Globus pallidus (tissue), 1 donor: ENCODE results near the gene TK2.

Experiments
- DNase-seq: peaks from one replicate; pipeline ENCODE4 v3.0.0-alpha.2; 2015; ENCODE audit warnings: low spot score

TK2 gene

DNA sequence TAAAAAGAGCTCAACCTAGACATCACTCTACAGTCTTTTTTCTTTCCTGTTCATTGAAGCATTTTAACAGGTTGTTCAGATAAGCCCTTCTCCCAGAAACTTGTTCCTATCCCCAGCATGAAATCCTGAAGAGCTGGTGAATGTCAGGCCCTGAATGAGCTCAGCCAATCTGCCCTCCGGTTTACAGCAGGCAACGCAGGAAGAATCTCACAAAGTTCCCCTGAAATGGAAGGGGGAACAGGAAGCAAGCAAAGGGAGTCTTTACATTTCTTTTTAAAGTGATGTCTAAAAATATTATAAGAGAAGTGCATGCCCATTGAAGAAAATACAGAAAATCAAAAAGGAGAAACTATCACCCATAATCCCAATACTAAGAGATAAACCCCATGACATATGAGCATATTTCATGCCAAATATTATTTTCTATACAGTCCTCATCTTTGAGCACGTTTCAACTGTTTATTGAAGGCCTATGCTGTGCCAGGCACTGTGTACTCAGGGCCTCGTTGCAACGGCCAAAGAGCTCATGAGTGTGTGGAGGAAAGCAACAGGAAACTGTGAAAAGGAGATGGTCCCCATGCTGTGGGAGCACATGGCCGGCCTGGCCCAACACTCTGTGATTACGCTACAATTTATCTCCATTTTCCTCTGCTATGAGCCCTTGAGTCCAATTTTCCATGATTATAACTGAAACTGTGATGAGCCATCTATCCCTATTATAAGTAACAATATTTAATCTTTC, 5.7 kb downstream of the TK2 start:
- no peak for DNase-seq

DNA sequence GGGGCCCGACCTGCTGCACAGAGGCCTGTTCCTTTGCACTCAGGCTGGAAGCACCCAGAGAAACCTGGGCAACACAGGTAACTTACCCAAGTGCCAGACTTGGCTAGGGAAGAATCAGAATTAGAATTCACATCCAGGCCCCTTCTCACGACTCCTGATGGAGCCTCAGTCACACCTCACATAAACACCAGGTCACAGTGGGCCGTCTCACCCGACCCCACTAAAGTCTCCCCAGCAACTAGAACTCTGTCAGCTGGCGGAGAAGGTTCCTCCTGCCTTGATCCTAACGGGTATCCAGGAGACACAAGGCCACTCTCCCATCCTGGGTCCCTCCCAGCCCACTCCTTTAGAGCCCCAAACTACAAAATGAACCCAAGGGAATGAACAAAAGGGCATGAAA, 6.4 kb downstream of the TK2 start:
- no peak for DNase-seq

DNA sequence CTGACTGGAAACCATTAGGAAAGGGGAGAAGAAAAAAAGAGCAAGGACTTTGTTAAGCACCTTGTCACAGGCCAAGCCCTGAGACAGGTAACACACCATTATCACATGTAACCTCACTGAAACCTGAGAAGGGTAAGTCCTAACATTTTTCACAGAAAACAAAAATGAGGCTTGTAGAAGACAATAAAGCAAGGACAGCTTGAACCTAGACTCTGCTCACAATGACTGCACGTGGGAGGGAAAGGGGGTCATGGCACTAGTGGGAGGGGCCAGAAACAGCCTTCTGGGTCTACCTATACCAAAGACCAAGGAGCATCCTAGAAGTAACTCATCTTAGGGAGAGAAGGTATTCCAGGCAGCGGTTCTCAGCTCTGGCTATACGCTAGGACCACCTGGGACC, 7.5 kb downstream of the TK2 start:
- no peak for DNase-seq

DNA sequence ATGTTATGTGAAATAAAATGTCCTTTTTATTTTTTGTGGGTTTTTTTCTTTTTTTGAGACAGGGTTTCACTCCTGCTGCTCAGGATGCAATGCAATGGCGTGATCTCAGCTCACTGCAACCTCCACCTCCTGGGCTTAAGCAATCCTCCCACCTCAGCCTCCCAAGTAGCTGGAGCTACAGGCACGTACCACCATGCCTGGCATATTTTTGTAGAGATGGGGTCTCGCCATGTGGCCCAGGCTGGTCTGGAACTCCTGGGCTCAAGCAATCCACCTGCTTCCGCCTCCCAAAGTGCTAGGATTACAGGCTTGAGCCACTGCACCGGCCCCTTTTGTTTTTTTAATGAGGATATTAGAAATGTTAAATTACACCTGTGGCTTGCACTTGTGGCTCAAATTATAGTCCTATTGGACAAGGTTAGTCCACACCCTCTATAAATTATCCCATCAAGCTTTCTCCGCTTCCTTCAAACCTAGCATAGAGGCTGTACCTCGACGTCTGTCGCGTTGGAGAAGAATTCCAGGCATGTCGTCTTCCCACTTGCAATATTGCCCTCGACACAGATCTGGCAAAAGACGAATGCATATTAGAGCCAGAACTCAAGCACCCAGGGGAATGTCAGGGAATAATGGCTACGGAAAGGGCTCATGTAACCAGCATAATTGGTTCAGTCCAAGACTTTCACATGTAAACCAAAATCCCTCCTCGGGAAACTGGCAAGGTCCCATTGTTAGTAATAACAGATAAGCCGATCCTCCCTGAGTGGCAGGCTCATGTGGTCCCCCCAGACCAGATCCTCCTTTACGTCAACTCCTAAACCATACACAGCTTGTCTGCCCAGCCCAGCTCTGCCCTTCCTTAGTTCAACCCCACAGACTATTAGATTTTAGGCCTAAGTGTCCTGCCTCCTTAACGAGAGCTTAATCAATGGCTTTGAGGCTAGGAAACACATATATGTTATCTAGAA, 8.2 kb downstream of the TK2 start:
- DNase-seq = no peak

DNA sequence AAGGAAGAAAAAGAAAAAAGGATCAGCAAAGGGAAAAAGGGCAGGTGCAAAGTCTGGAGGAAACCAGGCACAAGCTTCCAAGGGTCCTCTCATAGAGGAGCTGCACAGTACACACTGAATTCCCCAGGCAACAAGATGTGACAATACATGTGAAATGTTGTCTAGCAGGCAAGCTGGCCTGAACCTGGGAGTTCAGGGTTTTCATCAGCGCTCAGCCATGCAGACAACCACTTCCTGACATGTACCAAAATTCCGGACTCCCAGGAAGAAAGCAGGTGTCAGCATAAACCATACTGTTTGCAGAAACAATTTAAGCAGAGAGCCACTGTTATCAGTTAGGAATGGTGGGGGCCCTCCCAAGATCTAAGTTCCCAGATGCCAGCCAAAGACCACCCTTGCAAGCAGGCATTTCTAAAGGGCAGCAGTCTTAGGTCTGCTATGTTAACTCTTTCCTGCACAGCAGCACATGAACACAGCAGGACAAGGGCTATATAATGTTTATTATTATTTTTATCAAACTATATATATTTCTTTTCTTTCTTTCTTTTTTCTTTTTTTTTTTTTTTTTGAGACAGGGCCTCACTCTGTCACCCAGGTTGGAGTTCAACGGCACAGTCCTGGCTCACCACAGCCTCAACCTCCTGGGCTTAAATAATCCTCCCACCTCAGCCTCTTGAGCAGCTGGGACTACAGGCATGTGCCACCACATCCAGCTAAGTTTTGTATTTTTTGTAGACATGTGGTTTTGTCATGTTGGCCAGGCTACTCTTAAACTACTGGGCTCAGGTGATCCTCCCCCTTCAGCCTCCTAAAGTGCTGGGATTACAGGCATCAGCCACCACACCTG, 10.1 kb downstream of the TK2 start:
- no peak for DNase-seq

DNA sequence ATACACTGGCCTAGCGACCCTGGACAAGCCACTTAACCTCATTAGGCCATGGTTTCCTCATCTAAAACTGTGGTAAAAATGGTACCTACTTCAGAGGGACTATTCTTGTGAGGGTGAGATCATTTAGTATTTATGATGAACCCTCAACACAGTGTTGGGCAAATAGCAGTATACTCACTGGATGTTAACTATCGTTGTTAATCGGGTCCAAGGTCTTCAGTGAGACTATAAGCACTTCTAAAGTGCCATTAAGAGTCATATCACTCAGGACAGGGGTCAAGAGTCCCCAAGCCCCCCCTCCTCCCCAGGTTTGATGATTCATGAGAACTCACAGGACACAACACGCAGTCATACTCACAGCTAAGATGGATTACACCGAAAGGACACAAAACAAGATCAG, 11.0 kb downstream of the TK2 start:
- DNase-seq = no peak

DNA sequence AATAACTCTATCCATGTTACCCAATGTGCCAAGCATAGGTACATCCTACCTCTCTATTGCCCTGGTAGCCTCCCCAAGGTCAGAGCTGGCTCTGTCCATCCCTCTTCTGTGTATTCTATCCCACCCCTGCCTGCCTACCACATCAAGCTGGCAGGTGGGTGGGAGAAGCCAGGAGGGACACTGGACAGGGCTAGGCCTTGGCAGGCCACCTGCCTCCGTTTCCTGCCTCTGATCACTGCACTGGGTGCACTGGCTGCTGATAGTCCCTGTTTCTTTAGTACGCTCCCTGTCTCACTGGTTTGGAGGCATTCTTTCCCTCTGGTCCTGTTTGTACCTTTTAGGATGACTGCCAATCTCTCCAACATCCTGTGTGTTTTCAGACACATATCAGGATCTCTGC, 12.7 kb downstream of the TK2 start:
- DNase-seq = no peak

DNA sequence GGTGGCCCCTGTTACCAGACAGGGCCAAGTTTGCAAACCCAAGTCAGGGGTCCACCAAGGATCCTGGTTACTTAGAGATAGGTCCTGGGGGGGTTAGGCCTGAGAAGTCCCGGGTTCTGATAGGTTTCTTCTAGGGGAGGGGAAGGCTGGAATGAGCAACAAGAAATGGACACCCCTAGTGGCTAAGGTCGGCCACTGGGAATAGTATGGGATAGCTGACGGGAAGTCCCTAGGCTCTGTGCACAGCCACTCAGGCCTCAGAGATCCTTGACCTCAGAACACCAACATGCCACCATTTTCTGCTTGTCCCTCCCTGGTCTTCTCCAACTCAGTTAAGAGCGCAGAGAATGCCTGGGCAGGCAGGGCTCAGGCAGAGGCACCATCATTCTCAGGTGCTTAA, 13.4 kb downstream of the TK2 start:
- no peak for DNase-seq

DNA sequence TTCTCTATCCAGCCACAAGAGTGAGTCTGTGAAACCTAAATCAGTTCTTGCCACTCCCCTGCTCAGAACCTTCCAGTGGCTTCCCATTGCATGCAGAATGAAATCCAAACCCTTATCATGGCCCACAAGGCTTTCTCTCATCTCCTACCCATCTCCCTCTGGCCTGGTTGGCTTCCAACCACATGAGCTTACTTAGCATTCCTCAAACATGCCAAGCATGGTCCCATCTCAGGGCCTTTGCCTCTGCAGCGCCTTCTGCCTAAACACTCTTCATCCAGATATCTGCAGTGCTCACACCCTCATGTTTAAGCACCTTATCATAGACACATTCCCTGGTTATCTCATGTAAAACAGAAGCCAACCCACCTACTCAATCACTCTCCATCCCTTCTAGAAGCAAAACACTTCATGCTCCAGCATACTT, 15.5 kb downstream of the TK2 start:
- no peak for DNase-seq

DNA sequence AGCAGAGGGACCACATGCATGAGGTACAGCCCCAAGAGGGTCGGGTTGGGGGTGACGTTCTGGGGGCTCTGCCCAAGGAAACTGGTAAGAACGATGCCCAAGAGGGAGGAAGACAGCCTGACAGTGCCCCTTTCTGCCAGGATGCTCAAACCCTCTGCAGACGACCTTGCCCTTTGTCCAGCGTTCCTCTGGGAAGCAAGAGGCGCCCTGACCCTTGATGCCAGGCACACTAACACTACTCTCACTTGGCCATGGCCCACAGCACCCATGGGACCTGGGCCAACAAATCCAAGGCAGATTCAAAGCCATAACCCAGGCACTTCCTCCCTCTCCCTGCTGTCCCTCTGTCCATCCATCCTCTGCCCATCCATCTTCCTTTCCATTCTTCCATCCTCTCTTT, 20.4 kb downstream of the TK2 start:
- no peak for DNase-seq

DNA sequence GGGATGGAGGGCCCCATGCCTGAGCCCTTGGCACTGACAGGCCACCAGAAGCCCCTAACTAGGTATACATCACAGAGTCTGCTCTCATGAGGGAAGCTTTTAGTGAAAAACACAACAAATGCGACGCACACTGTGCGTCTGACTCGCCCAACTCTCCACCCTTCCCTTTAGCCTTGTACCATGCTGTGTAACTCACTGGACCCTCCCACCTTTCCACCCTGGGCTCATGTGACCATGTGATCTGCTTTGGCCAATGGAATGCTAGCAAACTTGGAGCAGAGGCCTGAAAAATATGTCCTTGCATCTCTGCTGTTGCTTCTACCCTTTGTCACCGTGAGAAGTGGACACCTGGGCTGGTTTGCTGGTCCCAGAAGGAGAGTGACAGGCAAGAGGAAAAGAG, 21.6 kb downstream of the TK2 start:
- no peak for DNase-seq

DNA sequence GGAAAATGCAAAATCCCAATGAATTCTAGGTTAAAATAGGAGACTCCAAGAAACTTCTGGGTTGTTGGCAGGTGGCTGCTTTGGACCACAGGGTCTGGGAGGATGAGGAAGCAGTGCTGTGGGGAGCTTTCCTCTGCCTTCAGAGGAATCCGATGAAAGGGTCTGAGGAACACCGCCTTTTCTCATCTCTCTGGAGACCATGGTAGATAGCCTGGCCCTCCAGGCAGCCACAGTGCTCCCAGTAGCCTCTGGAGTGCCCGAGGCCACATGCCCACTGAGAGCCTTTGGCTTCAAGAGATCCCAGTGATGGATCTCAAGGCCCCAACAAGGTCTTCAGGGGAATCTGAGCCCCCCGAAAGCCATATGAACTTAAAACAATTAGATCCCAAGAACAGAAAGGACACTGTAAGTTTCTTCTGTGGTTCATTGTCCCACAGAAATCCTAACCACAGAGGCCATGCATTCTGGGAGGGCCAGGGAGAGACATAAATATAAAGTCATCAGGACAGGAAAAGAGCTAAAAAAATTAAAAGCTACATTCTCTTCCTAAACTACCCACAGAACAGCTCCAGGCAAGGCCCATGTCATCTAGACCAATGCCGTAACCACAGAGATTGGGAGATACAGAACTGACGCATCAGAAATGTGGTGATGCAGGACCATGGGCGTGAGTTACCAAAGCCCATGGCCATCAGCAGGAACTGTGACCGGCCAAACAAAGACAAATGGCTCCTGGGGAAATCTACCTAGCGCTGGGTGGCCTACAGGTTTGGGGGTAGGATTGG, 24.3 kb downstream of the TK2 start:
- DNase-seq = no peak

DNA sequence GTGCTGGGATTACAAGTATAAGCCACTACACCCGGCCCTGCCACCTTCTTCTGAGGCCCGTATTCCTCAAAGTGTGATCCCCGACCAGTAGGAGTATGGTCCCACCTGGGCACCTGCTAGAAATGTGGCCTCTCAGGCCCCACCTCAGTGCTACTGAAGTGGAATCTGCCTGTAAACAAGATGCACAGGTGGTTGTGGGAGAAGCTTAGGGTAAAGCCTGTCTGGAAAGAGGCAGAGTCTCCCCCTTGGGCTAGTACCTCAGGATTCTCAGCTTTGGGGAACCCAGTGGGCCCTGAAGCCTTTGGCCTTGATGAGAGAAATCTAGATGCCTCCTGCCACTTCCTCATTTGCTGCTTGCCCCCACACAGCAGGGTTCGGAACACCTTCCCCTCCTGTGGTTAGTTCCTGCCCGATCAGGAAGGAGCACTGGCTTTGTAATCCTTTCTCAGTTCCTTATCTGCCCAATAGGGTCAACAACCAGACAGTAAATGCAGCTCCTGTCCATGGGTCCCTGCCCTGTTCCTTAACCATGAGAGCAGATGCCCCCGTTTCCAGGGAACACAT, 25.2 kb downstream of the TK2 start:
- DNase-seq = peak; percentile 76

DNA sequence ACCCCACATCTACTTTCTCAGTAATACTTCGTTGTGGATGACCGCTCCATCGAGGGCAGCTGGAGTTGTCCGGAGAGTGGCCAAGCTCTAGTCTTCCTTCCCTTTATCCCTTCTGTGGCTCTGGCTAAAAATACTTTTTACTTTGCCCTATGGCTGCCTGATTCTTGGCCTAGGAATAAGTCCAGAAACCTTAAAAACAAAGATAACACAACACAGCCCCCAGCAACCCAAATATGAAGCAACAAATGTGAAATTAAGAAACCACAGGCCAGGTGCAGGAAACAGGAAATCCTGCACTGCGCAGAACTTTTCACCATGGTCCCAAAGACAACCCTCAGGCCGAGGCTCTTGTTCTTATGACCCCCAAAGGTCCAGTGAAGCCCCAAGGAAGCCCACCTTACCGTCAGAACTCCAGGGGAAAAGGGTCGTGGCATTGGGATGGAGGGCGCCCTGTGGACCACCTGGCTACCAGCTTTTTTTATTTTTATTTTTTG, 26.0 kb downstream of the TK2 start:
- no peak for DNase-seq

DNA sequence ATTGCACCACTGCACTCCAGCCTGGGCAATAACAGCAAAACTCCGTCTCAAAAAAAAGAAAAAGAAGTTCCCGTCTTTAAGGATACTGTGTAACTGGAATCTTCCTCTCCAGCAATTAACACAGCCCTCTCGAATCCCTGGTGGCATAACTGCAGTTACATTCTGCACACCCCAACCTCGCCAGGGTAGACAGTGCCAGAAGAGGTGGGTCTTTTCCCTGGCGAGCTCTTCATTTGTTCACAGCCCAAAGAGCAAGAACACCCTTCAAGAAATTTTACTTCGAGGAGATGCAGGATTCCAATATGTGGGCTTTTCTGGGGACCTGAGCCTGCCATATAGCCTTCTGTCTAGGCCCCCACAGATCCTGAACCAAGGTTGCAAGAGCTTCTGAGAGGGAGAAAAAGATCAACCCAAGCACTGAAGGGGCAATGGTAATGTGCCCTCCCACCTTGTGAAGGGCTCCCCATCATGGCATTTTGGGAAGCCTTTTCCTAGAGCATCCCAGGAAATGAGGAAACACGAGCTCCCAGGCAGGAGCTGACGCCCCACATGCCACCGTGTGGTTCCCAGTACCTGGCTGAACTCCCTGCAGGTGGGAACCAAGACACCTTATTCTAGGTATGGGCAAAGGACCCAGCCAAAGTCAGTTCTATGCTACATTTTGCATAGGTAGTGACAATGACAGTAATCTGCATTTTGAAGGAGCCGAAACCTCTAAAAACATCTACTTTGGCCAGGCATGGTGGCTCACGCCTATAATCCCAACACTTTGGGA, 26.9 kb downstream of the TK2 start:
- no peak for DNase-seq

DNA sequence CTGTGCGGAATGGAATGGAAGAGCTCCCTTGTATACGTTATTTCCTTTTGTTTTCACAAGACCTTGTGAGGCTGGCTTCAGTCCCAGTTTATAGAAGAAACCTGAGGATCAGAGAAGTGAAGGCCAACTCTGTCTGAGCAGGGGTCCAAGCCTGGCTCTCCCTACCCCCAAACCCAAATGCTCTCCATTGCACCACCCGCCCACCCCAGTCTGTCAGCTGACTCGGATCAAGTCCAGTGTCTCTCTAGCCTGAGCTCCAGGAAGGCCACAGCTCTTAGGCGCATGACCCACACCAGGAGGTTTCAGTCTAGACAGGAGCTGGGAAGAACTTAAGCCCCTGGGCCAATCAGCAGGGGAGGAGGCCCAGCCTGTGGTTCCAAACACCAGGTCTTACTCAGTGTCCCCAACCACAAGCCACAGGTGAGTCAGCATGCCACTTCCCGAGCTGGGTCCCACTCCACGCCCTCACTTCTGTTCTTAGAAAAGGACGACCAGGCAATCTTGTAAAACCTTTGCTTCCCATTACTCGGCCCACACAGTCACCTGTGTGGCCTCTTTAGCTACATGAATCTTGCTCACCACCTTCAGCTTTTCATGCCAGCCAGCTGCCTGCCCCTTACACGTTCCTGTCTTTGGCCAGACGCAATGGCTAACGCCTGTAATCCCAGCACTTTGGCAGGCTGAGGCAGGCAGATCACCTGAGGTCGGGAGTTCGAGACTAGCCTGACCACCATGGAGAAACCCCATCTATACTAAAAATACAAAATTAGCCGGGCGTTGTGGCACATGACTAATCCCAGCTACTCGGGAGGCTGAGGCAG, 27.8 kb downstream of the TK2 start:
- no peak for DNase-seq

DNA sequence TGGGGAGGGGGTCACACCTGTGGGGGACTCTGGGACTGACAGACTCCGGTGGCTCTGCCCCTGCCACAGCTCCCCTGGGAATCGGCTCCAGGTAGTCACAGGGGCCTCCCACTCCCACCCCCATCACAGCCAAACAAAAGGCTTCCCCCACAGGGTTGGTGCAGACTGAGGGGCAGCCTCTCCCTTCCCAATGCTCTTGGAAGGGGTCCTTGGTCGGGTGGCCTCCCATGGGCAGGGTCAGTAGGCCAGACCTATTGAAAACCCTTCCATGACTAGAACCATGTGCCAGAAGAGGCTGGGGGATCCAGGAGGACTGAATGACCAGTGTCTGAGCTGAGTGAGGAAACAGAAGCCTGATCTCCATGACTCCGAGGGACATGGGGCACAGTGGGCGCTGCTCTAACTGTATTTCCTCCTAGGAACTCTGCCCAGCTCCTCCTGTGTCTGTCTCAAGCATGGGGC, 28.6 kb downstream of the TK2 start:
- no peak for DNase-seq

DNA sequence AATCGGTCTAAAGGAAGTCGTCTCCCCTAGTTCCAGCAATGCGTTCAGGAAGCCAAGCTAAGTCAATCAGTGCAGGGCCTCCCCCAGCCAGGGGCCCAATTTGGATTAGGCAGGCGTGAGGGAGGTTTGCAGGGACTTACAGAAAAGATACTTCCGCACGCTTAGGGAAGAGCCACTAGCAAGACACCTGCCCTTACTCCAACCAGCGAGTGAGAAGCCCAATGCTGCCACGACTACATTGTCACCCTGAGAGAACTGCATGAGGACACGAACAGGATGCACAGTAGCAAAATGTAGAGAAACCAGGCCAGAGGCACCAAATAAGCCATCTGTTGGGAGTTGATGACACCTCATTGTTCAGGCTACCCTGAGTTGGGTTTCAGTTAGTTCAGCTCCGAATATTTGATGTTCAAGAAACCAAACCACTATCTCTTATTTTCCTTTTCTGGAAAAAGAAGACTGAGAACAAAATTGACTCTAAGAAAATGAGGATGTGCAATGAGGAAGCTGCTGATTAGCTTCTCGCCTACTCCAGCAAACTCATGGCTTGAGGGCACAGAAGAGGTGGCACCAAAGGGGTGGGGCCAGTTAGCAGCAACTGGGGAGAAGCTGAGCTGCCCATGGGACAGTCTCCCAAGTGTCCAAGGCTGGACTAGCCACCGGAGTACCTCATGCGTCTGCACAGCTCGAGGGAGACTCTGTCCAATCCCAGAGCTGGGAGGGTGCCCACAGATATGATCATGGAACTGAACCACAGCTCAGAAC, 29.3 kb downstream of the TK2 start:
- DNase-seq = peak; percentile 51
